ENCODE data around the gene ABHD17C.

The ABHD17C gene

DNA sequence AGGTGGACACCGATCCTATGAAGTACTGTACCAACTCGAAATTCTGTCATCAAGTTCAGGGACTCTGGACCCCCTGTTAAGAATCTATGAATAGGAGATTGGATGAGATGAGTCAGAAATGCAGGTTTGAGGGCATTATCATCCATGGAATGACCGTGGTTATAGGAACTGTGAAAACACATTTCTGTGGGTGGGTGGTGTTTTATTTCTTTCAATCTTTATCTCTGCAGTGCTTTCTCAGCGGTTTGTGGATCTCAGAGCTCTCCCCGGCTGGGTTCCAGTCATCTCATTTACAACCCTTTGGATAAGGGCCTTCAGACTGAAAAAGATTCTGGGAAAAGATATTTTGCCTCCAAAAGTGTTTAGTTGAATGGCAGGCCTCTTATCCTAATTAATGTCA, 5.4 kb upstream of the ABHD17C start:
- DNase-seq (ENCODE audit: low read depth): no peak

DNA sequence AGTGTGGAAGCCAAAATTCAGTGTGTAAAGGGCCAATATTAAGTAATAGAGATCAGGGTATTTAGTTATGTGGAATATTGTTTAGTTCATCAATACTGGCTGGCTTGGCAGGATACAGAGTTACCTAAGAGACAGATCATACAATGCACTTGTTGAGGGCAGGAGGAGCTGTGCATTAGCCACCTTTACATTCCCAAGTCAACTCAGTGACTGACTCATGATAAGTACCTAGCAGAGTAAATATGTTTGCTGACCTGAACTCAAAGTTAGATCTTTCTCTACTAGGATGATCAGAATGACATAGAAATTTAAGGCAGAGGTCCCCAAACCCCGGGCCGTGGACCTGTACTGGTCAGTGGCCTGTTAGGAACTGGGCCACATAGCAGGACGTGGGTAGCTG, 3.5 kb upstream of the ABHD17C start:
- no peak for DNase-seq (ENCODE audit: low read depth)

DNA sequence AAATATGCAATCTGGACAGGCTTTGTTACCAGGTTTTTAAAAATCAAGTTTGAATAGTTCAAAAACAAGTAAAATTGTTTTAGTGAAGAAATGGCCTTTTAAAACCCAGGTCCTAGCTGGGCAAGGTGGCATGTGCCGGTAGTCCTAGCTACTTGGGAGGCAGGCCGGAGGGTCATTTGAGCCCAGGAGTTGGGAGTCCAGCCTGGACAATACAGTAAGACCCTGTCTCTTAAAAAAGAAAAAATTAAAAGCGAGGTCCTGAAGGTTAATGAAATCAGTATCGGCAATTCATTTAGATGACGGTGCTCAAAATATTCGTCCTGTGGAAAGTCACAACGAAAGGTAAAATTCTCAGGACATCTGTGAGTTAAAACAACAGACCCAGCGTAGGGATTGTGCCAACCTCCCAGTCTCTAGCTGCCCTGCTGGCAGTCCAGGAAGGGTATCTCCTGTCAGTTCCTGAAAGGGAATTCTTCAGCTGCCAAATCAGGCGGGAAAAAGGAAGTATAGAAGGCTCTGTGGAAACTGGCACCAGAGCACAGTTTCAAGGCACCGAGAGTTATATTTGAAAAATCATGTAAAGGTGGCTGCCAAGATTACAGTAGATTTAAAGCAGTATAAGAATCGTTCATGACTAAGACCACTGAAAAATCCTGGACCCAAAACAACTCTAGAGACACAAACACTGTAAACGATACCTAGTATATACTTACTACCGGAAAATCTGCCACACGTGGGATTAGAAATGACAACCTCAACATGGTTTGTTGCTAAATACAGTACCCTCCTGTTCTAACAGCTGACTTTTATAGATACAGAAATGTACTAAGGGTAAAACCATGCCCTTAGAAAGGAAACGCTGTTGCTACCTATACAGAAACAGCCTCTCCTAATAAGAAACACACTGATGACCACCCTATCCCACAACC, 1.2 kb upstream of the ABHD17C start:
- no peak for DNase-seq (ENCODE audit: low read depth)

DNA sequence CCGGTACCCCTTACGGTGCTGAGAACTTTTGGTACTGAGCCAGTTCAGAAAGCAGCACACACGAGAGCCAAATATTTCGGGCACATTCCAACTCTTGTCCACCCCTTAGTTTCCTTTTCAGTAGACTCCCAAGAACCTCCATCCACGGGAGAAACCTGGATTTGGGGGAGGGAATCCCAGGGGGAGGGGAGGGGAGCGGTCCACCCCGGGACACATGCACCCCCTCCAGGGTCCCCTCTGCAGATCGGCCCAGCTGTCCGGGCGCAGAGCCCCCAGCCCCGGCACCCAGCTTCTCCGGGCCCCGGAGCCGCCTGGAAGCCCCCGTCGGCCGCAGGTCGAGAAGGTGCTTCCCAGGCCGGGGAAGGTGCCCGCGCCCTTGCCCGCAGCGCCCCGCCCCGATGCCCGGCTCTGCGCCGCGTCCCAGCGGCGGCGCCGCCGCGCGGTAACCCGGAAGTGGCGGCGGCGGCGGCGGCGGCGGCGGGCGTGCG, 455 bp upstream of the ABHD17C start:
- peak; percentile 8 for DNase-seq (ENCODE audit: low read depth)

DNA sequence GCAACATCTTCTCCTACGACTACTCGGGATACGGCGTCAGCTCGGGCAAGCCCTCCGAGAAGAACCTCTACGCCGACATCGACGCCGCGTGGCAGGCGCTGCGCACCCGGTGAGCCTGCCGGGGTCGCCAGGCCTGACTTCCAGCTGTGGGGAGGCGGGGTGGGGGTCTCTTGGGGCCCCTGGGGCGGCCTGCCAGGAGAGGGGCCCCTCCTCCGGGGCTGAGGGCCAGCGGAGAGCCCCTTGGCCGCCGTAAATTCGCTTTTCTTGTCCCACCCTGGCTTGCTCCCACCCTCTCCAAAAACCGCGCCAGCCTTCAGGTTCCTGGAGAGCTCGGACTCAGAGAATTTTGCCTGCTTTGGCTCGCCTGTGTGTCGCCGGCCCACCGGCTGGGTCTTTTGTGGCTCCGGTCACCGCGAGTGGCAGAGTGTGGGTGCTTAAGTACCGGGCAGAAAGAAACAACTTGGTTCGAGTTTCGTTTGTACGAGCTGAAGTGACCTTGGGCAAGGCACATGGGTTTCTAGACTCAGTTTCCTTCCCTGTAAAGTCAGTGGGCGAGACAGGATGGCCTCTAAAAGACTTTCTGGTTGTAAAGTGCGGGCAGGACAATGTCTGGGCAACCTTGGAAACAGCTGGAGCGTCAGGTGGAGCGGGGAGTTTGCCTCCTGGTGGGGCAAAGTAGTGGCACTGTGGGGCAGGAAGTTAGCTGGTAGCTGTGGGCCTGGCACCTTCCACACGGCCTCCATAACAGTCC, 976 bp downstream of the ABHD17C start:
- DNase-seq (ENCODE audit: low read depth): peak; percentile 1

DNA sequence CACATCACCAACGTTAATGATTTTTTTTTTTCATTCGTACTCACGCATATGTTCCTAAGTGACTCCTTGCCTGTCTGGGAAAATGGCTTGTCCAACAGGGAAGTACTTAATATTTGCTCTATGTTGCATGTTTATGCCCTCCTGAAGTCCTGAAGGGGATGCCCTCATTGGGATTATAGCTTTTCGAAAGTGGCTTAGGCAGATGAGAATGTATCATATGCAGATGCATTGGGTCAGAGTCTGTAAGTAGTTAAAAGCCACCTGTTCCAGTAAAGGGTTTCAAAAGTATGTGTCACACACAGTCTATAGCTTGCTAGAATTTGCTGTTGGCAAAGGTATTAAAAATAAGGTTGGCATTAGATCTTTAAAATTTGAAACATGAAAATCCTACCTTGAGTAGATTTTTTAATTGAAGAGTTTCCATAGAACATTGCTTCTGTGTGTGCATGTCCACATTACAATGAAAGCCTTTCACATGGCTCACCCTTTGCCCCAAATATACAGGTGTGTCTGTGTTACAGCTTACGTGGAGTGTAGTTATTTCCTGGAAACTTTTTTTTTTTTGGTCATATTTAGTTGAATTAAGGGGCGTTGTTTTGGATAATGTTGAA, 2.1 kb downstream of the ABHD17C start:
- no peak for DNase-seq (ENCODE audit: low read depth)

DNA sequence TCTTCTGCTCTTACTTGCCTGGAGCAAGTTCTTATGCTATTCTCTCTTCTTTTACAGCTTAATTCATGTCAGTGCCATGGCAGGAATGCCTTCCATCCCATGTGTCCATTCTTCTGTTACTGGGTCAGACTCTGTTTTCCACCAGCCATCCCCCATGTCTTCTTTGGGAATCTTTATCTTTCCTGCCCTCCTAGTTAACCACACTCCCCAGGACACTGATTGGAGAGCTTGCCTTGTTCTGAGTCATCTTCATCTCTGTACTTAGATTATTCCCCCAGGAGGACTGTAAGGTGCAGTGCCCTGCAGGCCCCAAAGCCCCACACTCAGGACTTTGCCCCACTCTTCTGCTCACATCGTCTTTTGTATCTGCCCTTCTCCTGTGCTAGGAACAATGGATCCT, 3.6 kb downstream of the ABHD17C start:
- no peak for DNase-seq (ENCODE audit: low read depth)

DNA sequence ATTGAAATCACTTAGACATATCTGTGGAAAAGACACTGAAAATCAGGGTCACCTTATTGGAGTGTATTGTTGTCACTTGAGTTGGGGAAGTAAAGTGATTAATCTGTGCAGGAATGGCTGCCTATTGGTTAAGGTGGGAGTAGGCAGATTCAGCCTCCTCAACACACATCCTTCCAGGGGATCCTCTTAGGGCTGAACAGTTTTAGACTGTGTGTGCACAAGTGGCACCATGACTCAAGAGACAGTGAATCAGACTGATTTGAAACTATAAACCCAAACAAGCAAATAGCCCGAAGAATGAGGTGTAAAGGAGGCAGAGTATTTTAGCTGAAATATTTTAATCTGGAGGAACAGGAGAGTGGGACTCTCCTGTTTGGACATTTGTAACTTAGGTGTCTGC, 4.9 kb downstream of the ABHD17C start:
- DNase-seq (ENCODE audit: low read depth): no peak

DNA sequence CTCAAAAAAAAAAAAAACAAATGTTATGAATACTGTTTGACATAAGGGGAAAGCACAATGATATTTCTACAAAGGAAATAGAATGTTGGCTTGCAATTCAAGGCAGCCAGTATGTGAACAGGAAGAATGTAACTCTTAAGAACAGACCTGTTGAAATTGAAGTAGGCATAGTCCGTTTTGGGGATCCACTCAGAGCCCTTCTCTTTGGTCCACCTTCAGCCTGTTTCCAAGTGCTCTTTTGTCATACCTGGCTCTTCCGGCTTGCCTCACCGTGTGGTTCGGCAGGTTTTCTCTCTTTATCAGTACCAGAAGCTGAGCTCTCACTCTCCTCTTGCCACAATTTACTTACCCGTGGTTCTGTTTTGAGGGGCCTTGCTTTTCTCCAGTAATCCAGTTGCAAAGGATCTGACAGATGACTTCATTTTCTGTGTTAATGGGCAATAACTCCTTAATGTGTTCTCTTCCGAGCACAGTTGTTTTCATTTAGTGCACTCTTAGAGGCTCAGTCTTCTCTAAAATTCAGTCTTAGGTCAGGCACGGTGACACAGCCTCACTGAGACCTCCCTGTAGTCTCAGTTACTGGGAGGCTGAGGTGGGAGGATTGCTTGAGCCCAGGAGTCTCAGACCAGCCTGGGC, 6.7 kb downstream of the ABHD17C start:
- no peak for DNase-seq (ENCODE audit: low read depth)

DNA sequence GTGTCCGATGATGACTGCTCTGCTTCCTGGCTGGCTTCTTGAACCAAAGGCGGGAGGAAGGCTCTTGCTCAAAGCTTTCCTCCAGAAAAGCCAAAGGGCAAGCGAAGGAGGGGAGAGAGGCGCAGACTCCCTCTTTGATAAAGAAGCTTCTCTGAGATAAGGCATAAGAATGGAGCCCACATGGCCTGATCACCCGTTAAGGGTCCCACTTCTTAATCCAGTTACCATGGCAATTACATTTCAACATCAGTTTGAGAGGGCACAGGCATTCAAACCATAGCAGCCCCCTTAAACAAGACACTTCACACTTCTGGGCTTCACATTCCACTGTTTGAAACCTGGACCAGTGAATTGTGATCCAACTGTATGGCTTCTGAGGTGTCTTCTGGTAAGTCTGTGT, 8.0 kb downstream of the ABHD17C start:
- no peak for DNase-seq (ENCODE audit: low read depth)

DNA sequence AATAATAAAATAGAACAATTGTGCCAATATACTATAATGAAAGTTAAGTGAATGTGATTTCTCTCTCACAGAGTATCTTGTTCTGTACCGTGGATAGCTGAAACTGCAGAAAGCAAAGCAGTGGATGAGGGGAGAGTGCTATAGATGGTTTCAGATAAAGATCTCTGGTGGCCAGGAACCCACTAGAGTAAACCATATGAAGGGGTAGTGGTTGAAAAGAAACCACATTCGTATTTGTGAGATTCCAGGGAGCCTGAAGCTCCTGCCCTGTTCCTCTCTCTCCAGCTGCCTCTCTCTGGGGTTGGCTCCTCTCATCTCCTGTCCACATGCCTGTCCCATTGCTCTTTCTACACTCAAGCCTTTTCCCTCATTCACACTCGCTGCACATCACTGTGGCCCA, 8.9 kb downstream of the ABHD17C start:
- DNase-seq (ENCODE audit: low read depth): no peak

DNA sequence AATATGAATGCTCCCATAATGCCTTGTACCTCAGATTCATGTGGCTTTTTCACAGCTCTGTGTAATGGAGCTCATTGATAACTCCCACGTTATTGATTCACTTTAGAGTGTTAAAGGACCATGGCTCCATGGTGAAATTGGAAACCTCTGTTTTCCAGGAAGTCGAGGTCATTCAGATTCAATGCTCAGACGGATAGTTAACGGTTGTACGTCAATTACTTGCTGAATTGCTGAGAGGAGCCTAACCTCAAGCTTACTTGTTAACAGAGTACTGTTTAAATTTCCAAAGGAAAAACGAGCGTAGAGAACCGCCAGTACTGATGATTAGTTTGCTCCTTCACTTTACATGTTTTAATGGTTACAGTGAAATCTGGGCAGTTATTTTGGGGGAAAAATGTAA, 11.1 kb downstream of the ABHD17C start:
- no peak for DNase-seq (ENCODE audit: low read depth)

DNA sequence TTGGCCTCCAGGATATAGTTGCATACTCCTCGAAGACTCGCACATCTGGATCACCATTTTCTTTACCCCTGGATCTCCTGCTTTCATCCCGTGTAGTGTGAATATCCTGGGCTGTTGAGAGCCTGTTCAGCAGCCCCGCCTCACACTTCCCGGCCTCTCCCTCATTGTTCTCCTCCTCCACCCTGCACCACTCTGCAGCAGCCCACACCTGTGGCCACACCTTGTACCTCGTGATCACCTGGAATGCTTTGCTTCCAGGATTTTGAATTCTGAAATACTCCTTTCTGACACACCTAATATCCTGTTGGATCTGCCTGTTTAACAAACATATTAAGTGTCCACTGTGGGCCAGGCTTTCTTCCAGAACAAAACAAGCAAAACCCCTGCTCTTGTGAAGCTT, 14.4 kb downstream of the ABHD17C start:
- DNase-seq (ENCODE audit: low read depth): no peak

DNA sequence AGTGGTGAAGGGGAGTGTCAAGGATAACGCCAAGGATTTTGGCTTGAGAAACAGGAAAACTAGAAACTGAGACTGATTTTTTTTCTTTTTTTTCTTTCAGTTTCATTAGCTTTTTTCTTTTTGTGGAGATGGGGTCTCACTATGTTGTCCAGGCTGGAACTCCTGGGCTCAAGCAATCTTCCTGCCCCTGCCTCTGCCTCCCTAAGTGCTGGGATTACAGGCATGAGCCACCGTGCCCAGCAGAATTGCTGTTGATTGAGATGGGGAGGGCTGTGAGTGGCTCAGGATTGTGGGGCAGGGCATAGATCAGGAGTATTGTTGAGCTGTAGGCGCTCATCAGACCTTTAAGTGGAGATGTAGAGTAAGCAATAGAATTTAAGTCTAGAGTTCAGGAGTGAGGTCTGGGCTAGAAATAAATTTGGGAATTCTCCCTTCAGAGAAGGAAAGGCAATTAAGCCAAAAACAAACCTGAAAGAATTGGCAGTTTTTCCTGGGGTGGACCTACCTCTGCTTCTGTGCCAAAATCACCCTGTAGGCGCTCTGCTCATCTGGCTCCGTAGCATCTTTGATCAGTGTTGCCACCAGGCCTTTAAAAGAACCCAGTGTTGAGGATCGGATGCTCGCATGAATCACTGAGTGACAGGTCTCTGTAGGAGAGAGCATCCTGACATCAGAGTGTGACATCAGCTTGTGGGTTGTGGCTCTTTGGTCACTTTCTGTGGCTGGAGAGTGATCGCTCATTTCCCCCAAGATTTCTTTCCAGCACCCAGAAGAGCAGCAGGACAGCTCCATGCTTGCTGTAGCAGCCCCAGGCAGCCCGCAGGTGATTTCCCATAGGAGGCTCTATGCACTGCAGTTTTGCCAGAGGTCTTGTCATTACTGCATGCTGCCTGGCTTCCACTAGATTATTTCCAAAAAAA, 15.8 kb downstream of the ABHD17C start:
- DNase-seq (ENCODE audit: low read depth): no peak

DNA sequence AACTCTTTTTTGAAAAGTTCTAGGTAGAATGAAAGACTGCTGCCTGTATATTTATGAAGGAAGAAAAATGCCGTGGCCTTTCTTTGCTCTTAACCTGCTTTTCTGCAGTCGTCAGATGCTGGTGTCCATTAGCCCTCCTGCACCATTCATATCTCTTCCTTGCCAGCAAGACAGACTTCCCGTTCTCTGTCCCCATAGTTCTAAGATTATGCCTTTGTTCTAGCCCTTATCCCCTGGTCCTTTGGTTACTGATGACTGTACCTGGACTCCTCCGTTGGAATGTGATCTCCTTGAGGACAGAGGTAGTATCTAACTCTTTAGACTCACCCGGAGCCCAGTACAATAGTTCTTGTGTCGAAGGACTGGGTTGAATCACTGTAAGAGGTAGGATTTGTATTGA, 16.8 kb downstream of the ABHD17C start:
- no peak for DNase-seq (ENCODE audit: low read depth)

DNA sequence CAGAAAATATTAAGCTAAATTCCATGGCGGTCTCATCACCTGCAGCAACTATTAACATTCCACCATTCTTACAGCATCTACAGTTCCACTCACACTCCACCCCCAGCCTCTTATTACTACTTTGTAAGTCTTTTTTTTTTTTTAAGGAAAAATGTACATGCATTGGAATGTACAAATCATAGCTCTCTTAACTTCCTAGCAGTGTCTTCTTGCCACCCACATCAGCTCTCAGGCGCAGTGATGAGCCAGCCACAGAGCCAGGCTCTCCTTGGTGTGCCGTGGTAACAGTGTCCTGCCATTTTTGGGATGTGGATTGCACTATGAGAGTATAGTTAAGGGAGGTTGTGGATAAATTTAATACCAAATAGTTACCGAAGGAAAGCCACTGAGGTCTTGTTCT, 17.8 kb downstream of the ABHD17C start:
- no peak for DNase-seq (ENCODE audit: low read depth)

DNA sequence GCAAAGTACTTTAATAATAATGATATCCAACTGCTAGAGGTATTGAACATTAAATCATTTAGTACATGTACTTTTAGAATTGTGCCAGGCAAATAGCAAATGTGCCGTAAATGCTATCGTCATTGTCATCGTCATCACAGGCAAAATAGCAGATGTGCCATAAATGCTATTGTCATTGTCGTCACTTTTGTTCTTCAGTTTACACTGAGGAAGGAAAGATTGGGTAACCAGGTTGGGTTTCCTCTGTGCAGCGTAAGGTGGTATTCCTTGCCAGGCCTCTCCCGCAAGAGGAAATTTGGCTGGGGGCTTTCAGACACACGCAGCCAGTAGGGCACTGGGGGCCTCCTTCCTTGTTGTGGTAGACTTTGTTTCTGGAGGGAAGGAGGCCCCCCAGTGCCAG, 26.4 kb downstream of the ABHD17C start:
- no peak for DNase-seq (ENCODE audit: low read depth)

DNA sequence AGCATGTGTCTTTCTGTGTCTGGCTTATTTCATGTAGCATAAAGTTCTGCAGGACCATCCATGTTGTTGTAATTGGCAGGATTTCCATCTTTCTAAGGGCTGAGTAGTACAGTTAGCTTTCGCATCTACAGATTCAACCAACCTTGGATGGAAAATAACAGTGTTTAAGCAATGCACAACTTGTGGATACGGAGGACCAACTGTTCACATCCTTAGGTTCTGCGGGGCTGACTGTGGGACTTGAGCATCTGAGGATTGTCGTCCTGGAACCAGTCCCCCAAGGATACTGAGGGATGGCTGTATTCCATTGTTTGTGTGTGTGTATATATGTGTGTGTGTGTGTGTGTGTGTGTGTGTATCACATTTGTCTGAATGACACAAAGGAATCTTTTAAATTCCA, 27.7 kb downstream of the ABHD17C start:
- no peak for DNase-seq (ENCODE audit: low read depth)

DNA sequence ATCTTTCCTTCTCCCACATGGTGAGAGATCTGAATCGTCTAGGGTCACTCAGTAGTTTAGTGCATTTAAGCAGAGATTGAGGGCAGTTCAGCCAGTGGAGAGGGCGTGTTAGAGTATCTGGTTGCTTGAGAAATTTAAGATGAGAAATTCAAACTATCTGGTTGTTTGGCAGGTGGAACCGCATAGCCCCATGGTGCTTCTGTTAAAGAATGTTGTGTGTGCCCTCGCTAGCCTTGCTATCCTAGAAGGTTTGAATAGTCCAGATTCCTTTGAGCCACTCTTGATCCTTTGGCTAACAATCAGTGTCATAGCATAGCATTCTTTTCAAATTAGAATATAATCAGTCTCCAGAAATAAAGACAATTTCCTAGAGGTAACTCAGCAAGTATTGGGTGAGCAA, 32.1 kb downstream of the ABHD17C start:
- no peak for DNase-seq (ENCODE audit: low read depth)

DNA sequence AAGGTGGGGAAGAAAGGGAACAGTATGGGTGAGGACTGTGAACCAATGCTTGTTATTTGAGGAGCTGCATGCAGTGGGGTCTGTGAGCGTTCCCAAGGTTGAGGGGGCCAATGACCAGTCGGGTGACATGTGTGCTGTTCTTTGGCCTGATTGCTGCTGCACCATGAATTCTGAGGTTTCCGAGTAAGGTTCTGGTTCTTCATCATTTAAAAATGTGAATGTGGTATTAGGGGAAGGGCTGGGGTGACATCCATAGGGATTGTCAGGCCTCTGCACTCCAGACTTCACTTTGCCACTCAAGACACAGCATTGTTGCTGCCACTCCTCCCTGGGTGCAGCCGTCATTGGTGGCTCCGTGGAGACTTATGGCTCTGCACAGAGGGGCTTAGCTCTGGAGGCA, 32.5 kb downstream of the ABHD17C start:
- DNase-seq (ENCODE audit: low read depth): no peak

DNA sequence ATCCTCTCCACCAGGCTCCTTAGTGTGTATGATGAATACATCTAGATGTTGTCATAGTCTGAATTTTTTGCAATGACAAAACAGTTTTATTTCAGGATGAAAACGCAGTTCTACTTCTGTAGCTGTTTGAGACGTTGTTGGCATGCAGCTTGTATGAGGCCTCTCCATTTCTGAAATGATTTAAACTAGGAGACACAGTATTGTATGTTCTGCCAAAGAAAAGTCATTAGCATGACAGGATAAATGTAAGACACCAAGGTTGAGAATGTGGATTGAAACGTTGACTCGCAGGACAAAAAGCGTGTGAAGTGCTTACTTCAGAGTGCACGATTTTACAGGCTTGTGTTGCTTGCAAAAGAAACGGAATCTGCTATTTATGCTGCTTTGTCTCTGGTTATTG, 35.3 kb downstream of the ABHD17C start:
- DNase-seq (ENCODE audit: low read depth): no peak
